HL-60 (cell line): ENCODE results near the gene FNIP1.

ENCODE experiments used
- POLR2AphosphoS5 ChIP-seq: IDR thresholded peaks from 2 replicates; pipeline ENCODE4 v1.6.1; 2012; ENCODE audit warnings: low read depth
- TF ChIP-seq, protein P1 (sequence below): IDR thresholded peaks from one replicate; pipeline ENCODE4 v1.5.1; 2011; ENCODE audit warnings: low read length, control low read depth, inconsistent platforms; ENCODE audit not compliant: insufficient read depth
- TF ChIP-seq, protein P2 (sequence below): IDR thresholded peaks from 2 replicates; pipeline ENCODE4 v1.6.1; 2012; ENCODE audit warnings: low read depth; ENCODE audit not compliant: insufficient replicate concordance

DNA sequence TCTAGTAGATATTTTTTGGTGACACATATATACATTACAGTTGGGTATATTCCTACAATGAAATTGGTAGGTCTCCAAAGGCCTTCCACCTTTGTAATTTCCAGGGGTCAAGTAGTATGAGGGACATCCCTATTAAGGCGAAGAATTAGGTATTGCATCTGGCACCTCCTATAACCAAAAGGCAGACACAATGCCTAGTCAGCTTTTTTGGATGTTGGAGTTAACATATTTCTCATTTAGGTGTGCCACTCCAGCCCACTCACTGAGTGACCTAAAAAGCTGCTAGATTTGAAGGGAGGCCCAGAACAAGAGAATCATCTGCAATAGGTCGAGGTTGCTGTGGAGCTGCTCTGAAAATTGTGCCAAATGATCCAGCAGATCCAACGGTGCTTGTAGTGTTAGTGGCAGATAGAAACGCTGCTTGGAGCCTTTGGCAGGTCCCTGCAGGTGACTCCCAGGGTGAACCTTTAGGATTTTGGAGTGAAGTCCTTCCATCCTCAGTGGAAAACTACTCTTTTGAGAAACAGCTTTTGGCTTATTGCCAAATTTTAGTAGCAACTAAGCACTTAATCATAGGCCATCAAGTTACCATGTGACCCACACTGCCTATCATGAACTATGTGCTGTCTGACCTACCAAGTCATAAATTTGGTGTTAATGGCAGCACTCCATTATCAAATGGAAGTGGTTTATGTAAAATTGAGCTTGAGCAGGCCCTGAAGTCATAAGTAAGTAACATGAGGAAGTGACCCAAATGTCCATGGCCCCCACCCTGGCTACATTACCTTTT lies 15.7 kb upstream of the FNIP1 start:
- TF ChIP-seq, protein P1, sequence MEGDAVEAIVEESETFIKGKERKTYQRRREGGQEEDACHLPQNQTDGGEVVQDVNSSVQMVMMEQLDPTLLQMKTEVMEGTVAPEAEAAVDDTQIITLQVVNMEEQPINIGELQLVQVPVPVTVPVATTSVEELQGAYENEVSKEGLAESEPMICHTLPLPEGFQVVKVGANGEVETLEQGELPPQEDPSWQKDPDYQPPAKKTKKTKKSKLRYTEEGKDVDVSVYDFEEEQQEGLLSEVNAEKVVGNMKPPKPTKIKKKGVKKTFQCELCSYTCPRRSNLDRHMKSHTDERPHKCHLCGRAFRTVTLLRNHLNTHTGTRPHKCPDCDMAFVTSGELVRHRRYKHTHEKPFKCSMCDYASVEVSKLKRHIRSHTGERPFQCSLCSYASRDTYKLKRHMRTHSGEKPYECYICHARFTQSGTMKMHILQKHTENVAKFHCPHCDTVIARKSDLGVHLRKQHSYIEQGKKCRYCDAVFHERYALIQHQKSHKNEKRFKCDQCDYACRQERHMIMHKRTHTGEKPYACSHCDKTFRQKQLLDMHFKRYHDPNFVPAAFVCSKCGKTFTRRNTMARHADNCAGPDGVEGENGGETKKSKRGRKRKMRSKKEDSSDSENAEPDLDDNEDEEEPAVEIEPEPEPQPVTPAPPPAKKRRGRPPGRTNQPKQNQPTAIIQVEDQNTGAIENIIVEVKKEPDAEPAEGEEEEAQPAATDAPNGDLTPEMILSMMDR: no peak
- TF ChIP-seq POLR2AphosphoS5: no peak
- TF ChIP-seq, protein P2, sequence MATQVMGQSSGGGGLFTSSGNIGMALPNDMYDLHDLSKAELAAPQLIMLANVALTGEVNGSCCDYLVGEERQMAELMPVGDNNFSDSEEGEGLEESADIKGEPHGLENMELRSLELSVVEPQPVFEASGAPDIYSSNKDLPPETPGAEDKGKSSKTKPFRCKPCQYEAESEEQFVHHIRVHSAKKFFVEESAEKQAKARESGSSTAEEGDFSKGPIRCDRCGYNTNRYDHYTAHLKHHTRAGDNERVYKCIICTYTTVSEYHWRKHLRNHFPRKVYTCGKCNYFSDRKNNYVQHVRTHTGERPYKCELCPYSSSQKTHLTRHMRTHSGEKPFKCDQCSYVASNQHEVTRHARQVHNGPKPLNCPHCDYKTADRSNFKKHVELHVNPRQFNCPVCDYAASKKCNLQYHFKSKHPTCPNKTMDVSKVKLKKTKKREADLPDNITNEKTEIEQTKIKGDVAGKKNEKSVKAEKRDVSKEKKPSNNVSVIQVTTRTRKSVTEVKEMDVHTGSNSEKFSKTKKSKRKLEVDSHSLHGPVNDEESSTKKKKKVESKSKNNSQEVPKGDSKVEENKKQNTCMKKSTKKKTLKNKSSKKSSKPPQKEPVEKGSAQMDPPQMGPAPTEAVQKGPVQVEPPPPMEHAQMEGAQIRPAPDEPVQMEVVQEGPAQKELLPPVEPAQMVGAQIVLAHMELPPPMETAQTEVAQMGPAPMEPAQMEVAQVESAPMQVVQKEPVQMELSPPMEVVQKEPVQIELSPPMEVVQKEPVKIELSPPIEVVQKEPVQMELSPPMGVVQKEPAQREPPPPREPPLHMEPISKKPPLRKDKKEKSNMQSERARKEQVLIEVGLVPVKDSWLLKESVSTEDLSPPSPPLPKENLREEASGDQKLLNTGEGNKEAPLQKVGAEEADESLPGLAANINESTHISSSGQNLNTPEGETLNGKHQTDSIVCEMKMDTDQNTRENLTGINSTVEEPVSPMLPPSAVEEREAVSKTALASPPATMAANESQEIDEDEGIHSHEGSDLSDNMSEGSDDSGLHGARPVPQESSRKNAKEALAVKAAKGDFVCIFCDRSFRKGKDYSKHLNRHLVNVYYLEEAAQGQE: no peak
